Thyroid gland (tissue), 4 donors: ENCODE results near the gene FBXO27.

ENCODE experiments used
- POLR2A ChIP-seq, 2 donors: fragments of 450-650 bp; IDR thresholded peaks; one replicate each; pipeline ENCODE4 v1.6.1; 2017; ENCODE audit warnings: antibody characterized with exemption in 2 of 2, mild to moderate bottlenecking in 2 of 2, moderate library complexity in 1 of 2
- TF ChIP-seq, protein P1 (sequence below), 6 experiments: fragments of 200-600 bp in 3 of 6; fragments of 450-650 bp in 3 of 6; sonication (generic) in 3 of 6; IDR thresholded peaks; one replicate each; pipeline ENCODE4 v1.5.1; 2016 to 2019; ENCODE audit warnings: antibody characterized with exemption in 6 of 6, mild to moderate bottlenecking in 2 of 6, inconsistent platforms in 1 of 6, moderate library complexity in 1 of 6

GRCh38 chr19:38975214-38975860, 57.0 kb downstream of the FBXO27 start, which contains the start of gene FBXO17:
- TF ChIP-seq, protein P1, sequence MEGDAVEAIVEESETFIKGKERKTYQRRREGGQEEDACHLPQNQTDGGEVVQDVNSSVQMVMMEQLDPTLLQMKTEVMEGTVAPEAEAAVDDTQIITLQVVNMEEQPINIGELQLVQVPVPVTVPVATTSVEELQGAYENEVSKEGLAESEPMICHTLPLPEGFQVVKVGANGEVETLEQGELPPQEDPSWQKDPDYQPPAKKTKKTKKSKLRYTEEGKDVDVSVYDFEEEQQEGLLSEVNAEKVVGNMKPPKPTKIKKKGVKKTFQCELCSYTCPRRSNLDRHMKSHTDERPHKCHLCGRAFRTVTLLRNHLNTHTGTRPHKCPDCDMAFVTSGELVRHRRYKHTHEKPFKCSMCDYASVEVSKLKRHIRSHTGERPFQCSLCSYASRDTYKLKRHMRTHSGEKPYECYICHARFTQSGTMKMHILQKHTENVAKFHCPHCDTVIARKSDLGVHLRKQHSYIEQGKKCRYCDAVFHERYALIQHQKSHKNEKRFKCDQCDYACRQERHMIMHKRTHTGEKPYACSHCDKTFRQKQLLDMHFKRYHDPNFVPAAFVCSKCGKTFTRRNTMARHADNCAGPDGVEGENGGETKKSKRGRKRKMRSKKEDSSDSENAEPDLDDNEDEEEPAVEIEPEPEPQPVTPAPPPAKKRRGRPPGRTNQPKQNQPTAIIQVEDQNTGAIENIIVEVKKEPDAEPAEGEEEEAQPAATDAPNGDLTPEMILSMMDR (IDR thresholded peaks at IDR 0.05): no peak
- no peak for TF ChIP-seq POLR2A (IDR thresholded peaks at IDR 0.05)
